RWPE2 (cell line): ENCODE data around the gene GIPC1.
A peak's percentile ranks its signal among the peaks of the same experiment; 100 is the strongest.

Experiments used
- ATAC-seq: fragments of 200-7000 bp; cut with Tn5 transposase; 3 replicates; pipeline ENCODE4 v1.9.1; 2021; ENCODE audit warnings: low read depth
- DNase-seq: peaks from one replicate; pipeline ENCODE4 v3.0.0-alpha.2; 2020; ENCODE audit warnings: low spot score
- H3K27ac ChIP-seq: fragments of 450-650 bp; 2 replicates; pipeline ENCODE4 v1.5.1; 2017; ENCODE audit warnings: mild to moderate bottlenecking; ENCODE audit not compliant: poor library complexity, severe bottlenecking
- H3K27me3 ChIP-seq: fragments of 250-450 bp; sonication (Bioruptor Pico); 2 replicates; pipeline ENCODE4 v1.5.1; 2021; ENCODE audit warnings: mild to moderate bottlenecking, moderate library complexity; ENCODE audit not compliant: insufficient read depth, poor library complexity, severe bottlenecking
- H3K36me3 ChIP-seq: fragments of 250-450 bp; sonication (Bioruptor Pico); 2 replicates; pipeline ENCODE4 v1.5.1; 2020; ENCODE audit warnings: low read depth, mild to moderate bottlenecking, moderate library complexity
- H3K4me1 ChIP-seq: fragments of 250-450 bp; sonication (Bioruptor Pico); 2 replicates; pipeline ENCODE4 v1.5.1; 2021; ENCODE audit warnings: mild to moderate bottlenecking, moderate library complexity; ENCODE audit not compliant: insufficient read depth, poor library complexity, severe bottlenecking
- H3K4me3 ChIP-seq: fragments of 250-450 bp; sonication (Bioruptor Pico); 2 replicates; pipeline ENCODE4 v1.5.1; 2021; ENCODE audit warnings: mild to moderate bottlenecking, moderate library complexity; ENCODE audit not compliant: severe bottlenecking
- H3K9me3 ChIP-seq: fragments of 250-450 bp; sonication (Bioruptor Pico); 2 replicates; pipeline ENCODE4 v1.5.1; 2021; ENCODE audit warnings: mild to moderate bottlenecking, moderate library complexity; ENCODE audit not compliant: severe bottlenecking
- TF ChIP-seq, protein P1 (sequence below): fragments of 450-650 bp; IDR thresholded peaks from one replicate; pipeline ENCODE4 v1.5.1; 2017; ENCODE audit warnings: mild to moderate bottlenecking, moderate library complexity; ENCODE audit not compliant: poor library complexity, severe bottlenecking

The GIPC1 gene

GRCh38 chr19:14502334-14503092 lies 6.6 kb upstream of the GIPC1 start:
- ATAC-seq = peak; percentile 11; the same call in 2 of the 3 replicates

DNA sequence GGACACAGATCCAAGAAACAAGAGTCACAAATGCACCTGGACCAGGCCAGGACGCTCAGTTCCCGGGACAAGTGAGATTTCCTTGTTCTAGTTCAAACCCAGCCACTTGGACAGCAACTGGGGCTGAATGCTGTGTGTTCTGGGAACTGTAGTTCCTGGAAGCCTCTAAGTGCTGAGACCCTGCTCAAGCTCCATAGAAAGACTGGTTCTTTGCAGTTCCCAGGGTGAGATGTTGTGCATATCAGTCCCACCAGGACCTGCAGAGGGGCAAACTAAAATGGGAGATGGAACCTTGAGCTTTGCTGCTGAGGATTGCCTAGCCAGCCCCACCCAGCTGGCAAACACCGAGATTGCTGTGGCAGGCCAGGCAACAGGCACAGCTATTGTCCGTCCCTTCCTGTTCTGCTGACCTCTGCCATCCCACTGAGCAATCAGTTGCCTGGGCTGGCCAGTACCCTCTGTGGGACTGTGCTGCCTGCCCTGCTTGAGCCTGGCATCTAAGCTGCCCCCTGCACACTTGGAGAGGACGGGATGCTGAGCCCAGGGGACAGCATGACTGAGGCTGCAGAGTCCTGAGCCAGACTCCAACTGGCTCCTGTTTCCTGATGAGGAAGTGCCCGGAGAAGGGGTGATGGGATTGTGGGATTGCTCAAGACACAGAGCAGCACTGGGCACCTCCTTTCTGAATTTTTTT lies 1.4 kb upstream of the GIPC1 start:
- no peak for DNase-seq
- Histone ChIP-seq H3K4me3 (no peak overlapping the region), H3K27me3 (no peaks in the 10 kb centered on the region), H3K4me1 (peaks cover 20% of the 10 kb centered on the region), H3K36me3 (peaks cover 21% of the 10 kb centered on the region), H3K9me3 (no peaks in the 10 kb centered on the region), H3K27ac (peak overlapping the region; percentile 80)
- TF ChIP-seq, protein P1, sequence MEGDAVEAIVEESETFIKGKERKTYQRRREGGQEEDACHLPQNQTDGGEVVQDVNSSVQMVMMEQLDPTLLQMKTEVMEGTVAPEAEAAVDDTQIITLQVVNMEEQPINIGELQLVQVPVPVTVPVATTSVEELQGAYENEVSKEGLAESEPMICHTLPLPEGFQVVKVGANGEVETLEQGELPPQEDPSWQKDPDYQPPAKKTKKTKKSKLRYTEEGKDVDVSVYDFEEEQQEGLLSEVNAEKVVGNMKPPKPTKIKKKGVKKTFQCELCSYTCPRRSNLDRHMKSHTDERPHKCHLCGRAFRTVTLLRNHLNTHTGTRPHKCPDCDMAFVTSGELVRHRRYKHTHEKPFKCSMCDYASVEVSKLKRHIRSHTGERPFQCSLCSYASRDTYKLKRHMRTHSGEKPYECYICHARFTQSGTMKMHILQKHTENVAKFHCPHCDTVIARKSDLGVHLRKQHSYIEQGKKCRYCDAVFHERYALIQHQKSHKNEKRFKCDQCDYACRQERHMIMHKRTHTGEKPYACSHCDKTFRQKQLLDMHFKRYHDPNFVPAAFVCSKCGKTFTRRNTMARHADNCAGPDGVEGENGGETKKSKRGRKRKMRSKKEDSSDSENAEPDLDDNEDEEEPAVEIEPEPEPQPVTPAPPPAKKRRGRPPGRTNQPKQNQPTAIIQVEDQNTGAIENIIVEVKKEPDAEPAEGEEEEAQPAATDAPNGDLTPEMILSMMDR = no peak
- ATAC-seq = no peak

More at GRCh38 chr19:14502334-14503092, 6.6 kb upstream of the GIPC1 start:
- H3K36me3 ChIP-seq = no peaks in the 10 kb centered on the region
- peaks cover 34% of the 10 kb centered on the region for H3K4me1 ChIP-seq
- no peak for DNase-seq
- H3K27me3 ChIP-seq = no peaks in the 10 kb centered on the region
- no peaks in the 10 kb centered on the region for H3K9me3 ChIP-seq
- TF ChIP-seq, protein P1 = no peak
- peak overlapping the region; percentile 98 for H3K27ac ChIP-seq
- no peak overlapping the region for H3K4me3 ChIP-seq

- Histone ChIP-seq H3K27me3 (no peaks in the 10 kb centered on the region), H3K4me3 (no peak overlapping the region), H3K9me3 (no peaks in the 10 kb centered on the region), H3K4me1 (peaks cover 20% of the 10 kb centered on the region), H3K36me3 (peaks cover 26% of the 10 kb centered on the region), H3K27ac (peak overlapping the region; percentile 80)
- DNase-seq = no peak
- TF ChIP-seq, protein P1 = no peak
- ATAC-seq = no peak
Observed at GRCh38 chr19:14496834-14497227, 904 bp upstream of the GIPC1 start.

GRCh38 chr19:14495672-14496028 lies 277 bp downstream of the GIPC1 start:
- peaks cover 38% of the 10 kb centered on the region for H3K36me3 ChIP-seq
- no peaks in the 10 kb centered on the region for H3K9me3 ChIP-seq
- no peak for DNase-seq
- ATAC-seq = no peak
- peak overlapping the region; percentile 80 for H3K27ac ChIP-seq
- peak overlapping the region; percentile 55 for H3K4me3 ChIP-seq
- H3K4me1 ChIP-seq = peaks cover 20% of the 10 kb centered on the region
- TF ChIP-seq, protein P1 = no peak
- no peaks in the 10 kb centered on the region for H3K27me3 ChIP-seq
